ENCODE results near the gene MOAP1.
"Not testable (repeated sequence)": the region's sequence is repeated elsewhere in the genome, so short reads cannot be mapped to it uniquely, and the experiment has no call there.

Gene MOAP1

GRCh38 chr14:93185349-93185720 is 638 bp upstream of the MOAP1 start:
- no peak for DNase-seq (ENCODE audit: low spot score)

- no peak for DNase-seq (ENCODE audit: low spot score)
These were observed 940 bp downstream of the MOAP1 start for GRCh38 chr14:93183596-93184317.

DNA sequence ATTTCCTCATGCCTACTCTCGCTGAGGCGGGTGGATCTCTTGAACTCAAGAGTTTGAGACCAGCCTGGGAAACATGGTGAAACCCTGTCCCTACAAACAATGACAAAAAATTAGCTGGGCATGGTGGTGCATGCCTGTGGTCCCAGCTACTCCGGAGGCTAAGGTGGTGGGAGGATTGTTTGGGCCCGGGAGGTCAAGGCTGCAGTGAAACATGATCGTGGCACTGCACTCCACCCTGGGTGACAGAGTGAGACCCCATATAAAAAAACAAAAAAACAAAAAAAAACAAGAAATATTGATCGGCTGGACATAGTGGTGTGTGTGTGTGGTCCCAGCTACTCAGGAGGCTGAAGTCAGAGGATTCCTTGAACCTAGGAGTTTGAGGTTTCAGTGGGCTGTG is 9.2 kb downstream of the MOAP1 start:
- DNase-seq (ENCODE audit: low spot score) = no peak

GRCh38 chr14:93174731-93175130 is 10.0 kb downstream of the MOAP1 start:
- not testable (repeated sequence) for DNase-seq (ENCODE audit: low spot score)

DNA sequence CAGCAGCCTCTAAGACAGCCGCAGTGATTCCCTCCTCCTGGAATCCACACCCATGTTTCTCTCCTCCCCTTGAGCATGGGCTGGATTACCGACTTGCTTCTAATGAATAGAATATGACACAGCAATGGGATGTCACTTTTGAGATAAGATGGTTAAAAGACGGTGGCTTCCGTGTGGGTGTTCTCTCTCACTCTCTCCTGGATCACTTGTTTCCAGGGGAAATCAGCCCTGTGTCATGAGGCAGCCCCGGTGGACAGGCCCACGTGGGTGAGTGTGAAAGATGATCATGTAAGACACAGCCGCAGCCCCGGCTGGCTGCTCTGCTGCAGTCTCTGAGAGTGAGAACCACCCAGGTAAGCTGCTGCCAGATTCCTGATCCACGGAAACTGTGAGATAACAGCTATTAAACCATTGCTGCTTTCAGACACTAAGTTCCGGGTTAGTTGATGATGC is 10.7 kb downstream of the MOAP1 start:
- no peak for DNase-seq (ENCODE audit: low spot score)

DNA sequence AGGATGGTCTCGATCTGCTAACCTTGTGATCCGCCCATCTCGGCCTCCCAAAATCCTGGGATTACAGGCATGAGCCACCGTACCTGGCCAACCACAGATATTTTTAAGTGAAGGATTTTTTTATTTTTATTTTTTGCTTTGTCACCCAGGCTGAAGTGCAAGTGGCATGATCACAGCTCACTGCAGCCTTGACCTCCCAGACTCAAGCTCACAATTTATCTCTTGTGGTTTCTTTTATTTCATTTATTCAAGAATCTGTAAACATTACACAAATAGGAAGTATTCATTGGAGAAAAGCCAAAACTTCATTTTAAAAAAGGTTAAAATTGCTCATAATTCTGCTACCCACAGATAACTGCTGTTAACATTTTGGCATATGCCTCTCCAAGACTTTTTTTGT is 13.3 kb downstream of the MOAP1 start:
- no peak for DNase-seq (ENCODE audit: low spot score)

- DNase-seq (ENCODE audit: low spot score) = not testable (repeated sequence)
These were observed 14.6 kb downstream of the MOAP1 start for GRCh38 chr14:93170141-93170540.

- DNase-seq (ENCODE audit: low spot score) = not testable (repeated sequence)
These were observed 15.1 kb downstream of the MOAP1 start for GRCh38 chr14:93169619-93170018.

- not testable (repeated sequence) for DNase-seq (ENCODE audit: low spot score)
These were observed 16.1 kb downstream of the MOAP1 start for GRCh38 chr14:93168610-93169009.

- not testable (repeated sequence) for DNase-seq (ENCODE audit: low spot score)
These were observed 19.1 kb downstream of the MOAP1 start for GRCh38 chr14:93165271-93166265.

DNA sequence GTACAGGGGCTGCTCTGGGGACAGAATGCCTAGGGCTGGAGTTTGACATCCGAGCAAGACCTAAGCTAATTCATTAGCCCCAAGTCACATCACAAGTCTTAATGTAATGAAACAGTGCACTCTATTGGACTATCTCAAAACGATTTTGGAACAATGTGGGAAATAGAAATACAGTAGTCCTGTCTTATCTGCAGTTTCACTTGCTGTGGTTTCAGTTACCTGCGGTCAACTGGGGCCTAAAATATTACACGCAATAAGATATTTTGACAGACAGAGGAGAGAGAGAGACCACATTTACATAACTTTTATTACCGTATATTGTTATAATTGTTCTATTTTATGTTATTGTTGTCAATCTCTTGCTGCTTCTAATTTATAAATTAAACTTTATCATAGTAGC is 21.1 kb downstream of the MOAP1 start:
- DNase-seq (ENCODE audit: low spot score) = no peak

DNA sequence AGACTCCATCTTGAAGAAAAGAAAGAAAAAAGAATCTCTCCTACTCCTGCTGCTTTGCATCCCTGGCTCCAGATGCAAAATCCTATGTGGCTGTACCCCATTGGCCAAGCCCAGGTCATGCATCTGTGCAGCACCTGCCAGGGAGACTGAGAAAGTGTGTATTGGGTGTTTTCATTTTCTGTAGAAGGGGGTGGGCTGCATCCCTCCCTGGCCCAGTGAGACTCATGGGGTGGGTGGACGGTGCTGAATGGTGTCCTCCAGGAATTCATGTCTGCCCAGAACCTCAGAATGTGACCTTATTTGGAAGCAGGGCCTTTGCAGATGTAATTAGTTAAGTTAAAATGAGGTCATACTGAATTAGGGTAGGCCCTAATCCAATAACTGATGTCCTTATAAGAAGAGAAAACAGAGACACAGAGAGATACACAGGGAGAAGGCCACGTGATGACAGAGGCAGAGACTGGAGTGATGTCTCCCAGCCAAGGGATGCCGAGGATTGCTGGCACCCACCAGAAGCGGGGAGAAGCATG is 23.2 kb downstream of the MOAP1 start:
- no peak for DNase-seq (ENCODE audit: low spot score)

- DNase-seq (ENCODE audit: low spot score) = no peak
These were observed 24.3 kb downstream of the MOAP1 start for GRCh38 chr14:93160353-93160801.

GRCh38 chr14:93159625-93160352 is 24.9 kb downstream of the MOAP1 start:
- DNase-seq (ENCODE audit: low spot score) = not testable (repeated sequence)

- not testable (repeated sequence) for DNase-seq (ENCODE audit: low spot score)
These were observed 26.3 kb downstream of the MOAP1 start for GRCh38 chr14:93158349-93158748.

DNA sequence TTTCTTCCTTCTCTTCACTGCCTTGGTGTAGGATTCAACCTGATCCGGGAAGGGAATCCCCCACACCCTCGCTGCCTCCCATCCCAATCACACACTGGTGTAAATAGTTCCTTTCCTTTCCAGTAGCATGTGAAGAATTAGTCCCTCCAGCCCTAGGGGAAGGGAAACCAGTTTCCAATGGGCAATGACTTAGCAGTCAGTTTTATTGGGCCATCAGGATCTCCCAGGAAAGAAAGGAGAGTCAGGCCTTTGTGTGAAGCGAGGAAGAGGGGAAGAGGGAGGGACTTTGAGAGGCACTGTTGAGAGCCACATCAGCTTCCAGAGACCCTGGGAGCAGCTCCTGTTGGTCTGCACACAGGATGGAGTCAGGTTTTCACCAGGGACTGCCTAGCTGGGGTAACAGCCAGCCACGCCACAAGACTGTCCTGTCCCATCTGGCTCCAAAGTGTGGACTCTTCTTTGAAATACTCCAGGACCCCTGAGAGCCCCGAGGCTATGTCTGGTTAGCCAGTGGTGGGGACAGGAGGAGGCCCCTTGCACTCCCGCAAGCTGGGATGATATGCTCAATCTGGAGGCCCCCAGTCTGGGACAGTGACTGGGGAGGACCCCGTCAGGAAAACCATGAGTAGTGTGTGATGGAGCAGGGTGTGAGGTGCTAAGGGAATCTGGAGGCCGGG is 27.9 kb downstream of the MOAP1 start:
- DNase-seq (ENCODE audit: low spot score) = no peak

DNA sequence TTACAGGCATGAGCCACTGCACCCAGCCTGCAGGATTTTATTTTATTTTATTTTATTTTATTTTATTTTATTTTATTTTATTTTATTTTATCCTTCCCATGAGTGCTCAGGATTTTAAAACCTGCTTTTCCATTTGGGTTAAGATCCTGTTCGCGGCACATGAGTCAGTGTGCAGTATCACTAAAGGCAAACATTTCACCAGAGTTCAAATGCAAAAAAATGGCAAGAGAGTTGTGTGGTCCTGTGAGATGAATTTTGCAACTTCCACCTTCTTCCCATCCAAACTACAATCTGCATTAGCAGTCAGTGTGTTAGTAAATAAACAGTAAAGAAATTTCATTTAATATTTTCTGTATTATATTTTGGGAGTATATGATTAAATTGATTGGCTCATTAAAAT is 29.0 kb downstream of the MOAP1 start:
- DNase-seq (ENCODE audit: low spot score) = no peak

DNA sequence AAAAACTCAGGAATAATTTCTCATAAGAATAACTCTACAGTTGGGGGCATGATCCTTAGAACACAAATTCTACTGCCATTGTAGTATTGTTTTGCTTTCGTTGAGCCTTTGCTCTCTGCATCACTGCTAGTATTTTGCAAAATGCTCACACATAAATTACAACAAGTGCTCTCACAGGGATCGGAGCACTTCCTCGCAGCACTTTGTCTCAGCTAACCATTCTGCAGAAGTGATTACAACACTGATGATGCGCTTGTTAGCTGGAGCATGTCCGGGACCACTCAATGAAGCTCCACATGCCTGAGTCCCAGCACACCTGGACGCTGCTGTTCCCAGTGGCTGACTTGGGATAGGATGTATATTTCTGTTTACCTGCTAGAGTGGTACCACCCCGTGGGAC is 31.6 kb downstream of the MOAP1 start:
- no peak for DNase-seq (ENCODE audit: low spot score)

GRCh38 chr14:93150227-93151208 is 34.2 kb downstream of the MOAP1 start:
- no peak for DNase-seq (ENCODE audit: low spot score)

GRCh38 chr14:93148979-93149378 is 35.7 kb downstream of the MOAP1 start:
- DNase-seq (ENCODE audit: low spot score) = no peak

Data from SW480 (cell line).